IPS-11a (cell line): ENCODE measurements around the gene ANKRD50.

Experiments used
- H3K4me3 ChIP-seq: one replicate; pipeline ENCODE4 v1.5.1; 2013; ENCODE audit warnings: low read depth, low read length, control low read depth

ANKRD50 gene

GRCh38 chr4:124636788-124637187 is 75.7 kb downstream of the ANKRD50 start:
- no peak overlapping the region for H3K4me3 ChIP-seq

DNA sequence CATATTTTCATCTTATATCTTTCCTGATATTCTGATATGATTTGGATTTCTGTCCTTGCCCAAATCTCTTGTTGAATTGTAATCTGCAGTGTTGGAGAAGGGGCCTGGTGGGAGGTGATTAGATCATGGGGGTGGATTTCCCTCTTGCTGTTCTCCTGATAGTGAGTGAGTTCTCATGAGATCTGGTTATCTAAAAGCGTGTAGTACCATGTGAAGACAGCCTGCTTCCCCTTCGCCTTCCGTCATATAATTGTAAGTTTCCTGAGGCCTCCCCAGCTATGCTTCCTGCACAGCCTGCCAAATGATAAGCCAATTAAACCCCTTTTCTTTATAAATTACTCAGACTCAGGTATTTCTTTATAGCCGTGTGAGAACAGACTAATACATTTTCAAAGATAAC is 77.2 kb downstream of the ANKRD50 start:
- no peak overlapping the region for H3K4me3 ChIP-seq

GRCh38 chr4:124633285-124633941 is 79.1 kb downstream of the ANKRD50 start:
- no peak overlapping the region for H3K4me3 ChIP-seq

- no peak overlapping the region for H3K4me3 ChIP-seq
Measured at GRCh38 chr4:124632439-124632838, 80.1 kb downstream of the ANKRD50 start.

DNA sequence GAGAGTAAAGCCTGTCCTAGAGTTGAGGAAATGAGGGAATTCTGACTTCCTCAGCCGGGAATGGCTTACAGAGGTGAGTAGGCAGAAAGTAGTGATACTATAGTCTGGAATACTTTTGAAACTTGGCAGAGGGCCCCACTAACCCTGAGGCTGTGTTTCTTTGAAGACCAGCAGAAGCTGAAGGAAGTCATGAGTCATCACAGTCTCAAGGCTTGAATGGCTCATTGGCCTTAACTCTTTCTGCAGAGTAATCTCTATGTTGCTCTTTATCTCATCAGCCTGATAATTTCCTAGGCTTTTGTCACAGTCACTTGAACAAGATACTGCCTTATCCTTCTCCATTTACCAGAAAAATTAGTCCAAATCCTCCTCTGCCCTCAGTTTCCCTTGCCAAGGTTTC is 80.8 kb downstream of the ANKRD50 start:
- no peak overlapping the region for H3K4me3 ChIP-seq

- no peak overlapping the region for H3K4me3 ChIP-seq
Measured at GRCh38 chr4:124629681-124630080, 82.9 kb downstream of the ANKRD50 start.
